Mesenchymal stem cell (in vitro differentiated cells and primary cell): Measurements from ENCODE around the gene ZNF292.
A peak's percentile ranks its signal among the peaks of the same experiment; 100 is the strongest.

ENCODE experiments used
- DNase-seq: peaks from one replicate; pipeline ENCODE4 v3.0.0-alpha.2; 2013
- H2AFZ ChIP-seq: one replicate; pipeline ENCODE4 v1.6.1; 2013; ENCODE audit warnings: low read depth, mild to moderate bottlenecking, control low read depth, inconsistent platforms, low read length, moderate library complexity
- H2AK5ac ChIP-seq: 2 replicates; pipeline ENCODE4 v1.6.1; 2013; ENCODE audit warnings: low read length, moderate library complexity, mild to moderate bottlenecking, inconsistent platforms; ENCODE audit not compliant: severe bottlenecking
- H2BK120ac ChIP-seq: one replicate; pipeline ENCODE4 v1.6.1; 2013; ENCODE audit warnings: low read depth, mild to moderate bottlenecking, inconsistent platforms, low read length, moderate library complexity
- H2BK12ac ChIP-seq, 2 experiments: one replicate each; pipeline ENCODE4 v1.6.1; 2013; ENCODE audit warnings: inconsistent platforms in 2 of 2, low read length in 2 of 2, mild to moderate bottlenecking in 2 of 2, moderate library complexity in 2 of 2, control low read depth in 1 of 2
- H2BK15ac ChIP-seq: one replicate; pipeline ENCODE4 v1.6.1; 2013; ENCODE audit warnings: mild to moderate bottlenecking, low read depth, inconsistent platforms; ENCODE audit not compliant: poor library complexity, severe bottlenecking
- H2BK5ac ChIP-seq: 2 replicates; pipeline ENCODE4 v1.6.1; 2013; ENCODE audit warnings: low read depth, mild to moderate bottlenecking, low read length, control low read depth, inconsistent platforms; ENCODE audit not compliant: poor library complexity, severe bottlenecking
- H3K14ac ChIP-seq, 2 experiments: one replicate each; pipeline ENCODE4 v1.6.1; 2013; ENCODE audit warnings: inconsistent platforms in 2 of 2, low read length in 2 of 2, control low read depth in 1 of 2, mild to moderate bottlenecking in 1 of 2, moderate library complexity in 1 of 2
- H3K18ac ChIP-seq, 2 experiments: one replicate each; pipeline ENCODE4 v1.6.1; 2013; ENCODE audit warnings: inconsistent platforms in 2 of 2, low read length in 2 of 2, control low read depth in 1 of 2, low read depth in 1 of 2, mild to moderate bottlenecking in 1 of 2
- H3K23ac ChIP-seq, 2 experiments: one replicate each; pipeline ENCODE4 v1.6.1; 2013; ENCODE audit warnings: inconsistent platforms in 2 of 2, low read length in 2 of 2, mild to moderate bottlenecking in 2 of 2, moderate library complexity in 2 of 2, control low read depth in 1 of 2
- H3K27ac ChIP-seq: 2 replicates; pipeline ENCODE4 v1.5.1; 2013; ENCODE audit warnings: mild to moderate bottlenecking, moderate library complexity, low read length, control low read depth, inconsistent platforms; ENCODE audit not compliant: poor library complexity, severe bottlenecking
- H3K27me3 ChIP-seq, 2 experiments: 2 replicates each; pipeline versions ENCODE4 v1.6.1 to v1.7.0; 2013; ENCODE audit warnings: low read length in 2 of 2, mild to moderate bottlenecking in 2 of 2, moderate library complexity in 2 of 2, control low read depth in 1 of 2, inconsistent platforms in 1 of 2; ENCODE audit not compliant: control insufficient read depth in 1 of 2, insufficient read depth in 1 of 2
- H3K36me3 ChIP-seq, 2 experiments: 2 replicates each; pipeline versions ENCODE4 v1.6.1 to v1.7.0; 2013; ENCODE audit warnings: low read length in 2 of 2, control low read depth in 1 of 2, inconsistent platforms in 1 of 2, low read depth in 1 of 2, mild to moderate bottlenecking in 1 of 2; ENCODE audit not compliant: insufficient read depth in 2 of 2, control insufficient read depth in 1 of 2
- H3K4ac ChIP-seq, 2 experiments: one replicate each; pipeline ENCODE4 v1.6.1; 2013; ENCODE audit warnings: inconsistent platforms in 2 of 2, low read length in 2 of 2, mild to moderate bottlenecking in 2 of 2, moderate library complexity in 2 of 2, control low read depth in 1 of 2, low read depth in 1 of 2
- H3K4me1 ChIP-seq: 2 replicates; pipeline ENCODE4 v1.6.1; 2013; ENCODE audit warnings: low read depth, low read length, control low read depth; ENCODE audit not compliant: control insufficient read depth, insufficient read depth
- H3K4me2 ChIP-seq: 2 replicates; pipeline ENCODE4 v1.6.1; 2013; ENCODE audit warnings: low read length, mild to moderate bottlenecking, inconsistent platforms; ENCODE audit not compliant: poor library complexity, severe bottlenecking
- H3K4me3 ChIP-seq, 2 experiments: 2 replicates each; pipeline versions ENCODE4 v1.5.1 to v1.7.0; 2013; ENCODE audit warnings: low read length in 2 of 2, mild to moderate bottlenecking in 2 of 2, control low read depth in 1 of 2, low read depth in 1 of 2; ENCODE audit not compliant: insufficient read depth in 1 of 2
- H3K79me1 ChIP-seq: replicated peaks from 2 replicates; pipeline ENCODE4 v1.6.1; 2013; ENCODE audit warnings: mild to moderate bottlenecking, control low read depth, low read length, inconsistent platforms; ENCODE audit not compliant: poor library complexity, severe bottlenecking
- H3K9ac ChIP-seq: 2 replicates; pipeline ENCODE4 v1.7.0; 2013; ENCODE audit warnings: mild to moderate bottlenecking, low read length, moderate library complexity
- H3K9me3 ChIP-seq: 2 replicates; pipeline ENCODE4 v1.7.0; 2013; ENCODE audit warnings: mild to moderate bottlenecking, low read length; ENCODE audit not compliant: control insufficient read depth
- H4K8ac ChIP-seq: one replicate; pipeline ENCODE4 v1.6.1; 2013; ENCODE audit warnings: inconsistent platforms, mild to moderate bottlenecking, low read length, moderate library complexity
- H4K91ac ChIP-seq: one replicate; pipeline ENCODE4 v1.6.1; 2013; ENCODE audit warnings: mild to moderate bottlenecking, low read length, inconsistent platforms
- WGBS: methylation state at CpG from one replicate; pipeline ENCODE4 v1.1.7; 2013; ENCODE audit warnings: mixed read lengths; 5-methylcytosine and 5-hydroxymethylcytosine counted together

Gene ZNF292

GRCh38 chr6:87176493-87176892, 21.1 kb downstream of the ZNF292 start:
- WGBS: 100% methylated on average over 1 of the region's 2 CpGs
- no peak for DNase-seq
- Histone ChIP-seq H3K4me1 (peaks cover 6% of the 10 kb centered on the region), H2BK120ac (no peak overlapping the region), H2BK15ac (no peak overlapping the region), H3K9ac (no peak overlapping the region), H3K23ac (no peak overlapping the region), H3K27me3 (no peaks in the 10 kb centered on the region), H3K4ac (no peak overlapping the region), H4K8ac (no peak overlapping the region), H3K27ac (no peak overlapping the region), H4K91ac (no peak overlapping the region), H3K18ac (no peak overlapping the region), H2AFZ (no peak overlapping the region), H3K79me1 (peaks cover 17% of the 10 kb centered on the region), H3K4me2 (no peak overlapping the region), H3K4me3 (no peak overlapping the region), H3K36me3 (peaks cover 10 to 16% of the 10 kb centered on the region in 2 experiments), H2BK5ac (no peak overlapping the region), H3K9me3 (no peaks in the 10 kb centered on the region), H3K14ac (no peak overlapping the region), H2BK12ac (no peak overlapping the region), H2AK5ac (no peak overlapping the region)

- Histone ChIP-seq H2BK12ac (no peak overlapping the region), H3K4me2 (no peak overlapping the region), H3K27ac (no peak overlapping the region), H3K36me3 (peaks cover 10 to 17% of the 10 kb centered on the region in 2 experiments), H4K91ac (no peak overlapping the region), H3K27me3 (no peaks in the 10 kb centered on the region), H4K8ac (peak overlapping the region; percentile 36), H3K9ac (no peak overlapping the region), H2BK15ac (no peak overlapping the region), H2AFZ (no peak overlapping the region), H3K79me1 (peaks cover 20% of the 10 kb centered on the region), H3K18ac (no peak overlapping the region), H3K4ac (no peak overlapping the region), H3K14ac (no peak overlapping the region), H2BK5ac (no peak overlapping the region), H3K4me1 (peaks cover 6% of the 10 kb centered on the region), H3K4me3 (no peak overlapping the region), H3K9me3 (no peaks in the 10 kb centered on the region), H2AK5ac (no peak overlapping the region), H2BK120ac (no peak overlapping the region), H3K23ac (no peak overlapping the region)
- WGBS: 90% methylated on average over 6 of the region's 7 CpGs
- DNase-seq: no peak
Measured at GRCh38 chr6:87180105-87180728, 24.9 kb downstream of the ZNF292 start.

GRCh38 chr6:87181903-87182302, 26.5 kb downstream of the ZNF292 start:
- no peak overlapping the region for H2BK15ac ChIP-seq
- H3K4me2 ChIP-seq: no peak overlapping the region
- no peak overlapping the region for H3K27ac ChIP-seq
- no peak overlapping the region for H3K23ac ChIP-seq
- no peak overlapping the region for H2BK5ac ChIP-seq
- H3K9me3 ChIP-seq: no peaks in the 10 kb centered on the region
- H2BK12ac ChIP-seq: no peak overlapping the region
- H2AFZ ChIP-seq: no peak overlapping the region
- H3K4me1 ChIP-seq: peaks cover 6% of the 10 kb centered on the region
- H3K14ac ChIP-seq: no peak overlapping the region
- WGBS: 100% methylated on average over 3 of the region's 6 CpGs
- peaks cover 25% of the 10 kb centered on the region for H3K79me1 ChIP-seq
- no peak overlapping the region for H3K4me3 ChIP-seq
- H4K8ac ChIP-seq: no peak overlapping the region
- no peak overlapping the region for H4K91ac ChIP-seq
- no peak overlapping the region for H3K18ac ChIP-seq
- H3K9ac ChIP-seq: no peak overlapping the region
- no peaks in the 10 kb centered on the region for H3K27me3 ChIP-seq
- no peak overlapping the region for H2AK5ac ChIP-seq
- no peak overlapping the region for H3K4ac ChIP-seq
- no peak overlapping the region for H2BK120ac ChIP-seq
- peaks cover 21 to 24% of the 10 kb centered on the region in 2 experiments for H3K36me3 ChIP-seq
- no peak for DNase-seq

- H3K14ac ChIP-seq: no peak overlapping the region
- no peak for DNase-seq
Measured at GRCh38 chr6:87182321-87182720, 27.0 kb downstream of the ZNF292 start.

More at GRCh38 chr6:87182321-87182720, 27.0 kb downstream of the ZNF292 start:
- H3K4ac ChIP-seq: no peak overlapping the region
- no peak overlapping the region for H2BK5ac ChIP-seq
- H3K9me3 ChIP-seq: no peaks in the 10 kb centered on the region
- H3K4me2 ChIP-seq: no peak overlapping the region
- H3K4me3 ChIP-seq: no peak overlapping the region
- H2BK15ac ChIP-seq: no peak overlapping the region
- H3K4me1 ChIP-seq: peaks cover 6% of the 10 kb centered on the region
- H2BK12ac ChIP-seq: no peak overlapping the region
- H4K8ac ChIP-seq: no peak overlapping the region
- H3K36me3 ChIP-seq: peaks cover 21 to 24% of the 10 kb centered on the region in 2 experiments
- H3K9ac ChIP-seq: no peak overlapping the region
- H3K23ac ChIP-seq: no peak overlapping the region
- H4K91ac ChIP-seq: no peak overlapping the region
- no peak overlapping the region for H2AFZ ChIP-seq
- 100% methylated on average over 2 of the region's 2 CpGs for WGBS
- H3K79me1 ChIP-seq: peaks cover 25% of the 10 kb centered on the region
- no peaks in the 10 kb centered on the region for H3K27me3 ChIP-seq
- no peak overlapping the region for H2BK120ac ChIP-seq
- H2AK5ac ChIP-seq: no peak overlapping the region
- no peak overlapping the region for H3K27ac ChIP-seq
- no peak overlapping the region for H3K18ac ChIP-seq
